GM12865 (cell line): Measurements from ENCODE around the gene CASZ1.

Source experiments
- DNase-seq: peaks from one replicate; pipeline ENCODE4 v3.0.0; 2010; ENCODE audit warnings: low read depth
- H3K4me3 ChIP-seq: 2 replicates; pipeline ENCODE4 v1.5.1; 2011; ENCODE audit warnings: mild to moderate bottlenecking, low read depth, low read length, control low read depth
- CTCF ChIP-seq: IDR thresholded peaks from 2 replicates; pipeline ENCODE4 v1.5.1; 2011; ENCODE audit warnings: low read length, control low read depth, low read depth, inconsistent platforms; ENCODE audit not compliant: insufficient read depth; ENCODE audit errors: missing control alignments

CASZ1 gene

GRCh38 chr1:10836726-10837125 is 40.3 kb upstream of the CASZ1 start:
- no peak for DNase-seq
- no peak overlapping the region for H3K4me3 ChIP-seq
- no peak for TF ChIP-seq CTCF

GRCh38 chr1:10835822-10836421 is 39.5 kb upstream of the CASZ1 start:
- DNase-seq: no peak
- no peak overlapping the region for H3K4me3 ChIP-seq
- no peak for TF ChIP-seq CTCF

- no peak for TF ChIP-seq CTCF
- no peak overlapping the region for H3K4me3 ChIP-seq
These were observed 39.0 kb upstream of the CASZ1 start for GRCh38 chr1:10835421-10835820.

GRCh38 chr1:10834770-10835412 is 38.4 kb upstream of the CASZ1 start:
- no peak for DNase-seq
- no peak overlapping the region for H3K4me3 ChIP-seq
- TF ChIP-seq CTCF: no peak

More at GRCh38 chr1:10835421-10835820, 39.0 kb upstream of the CASZ1 start:
- DNase-seq: no peak

- no peak for TF ChIP-seq CTCF
- H3K4me3 ChIP-seq: no peak overlapping the region
These were observed 37.4 kb upstream of the CASZ1 start for GRCh38 chr1:10833630-10834557.

GRCh38 chr1:10832703-10833102 is 36.3 kb upstream of the CASZ1 start:
- no peak overlapping the region for H3K4me3 ChIP-seq
- no peak for TF ChIP-seq CTCF
- DNase-seq: no peak

More at GRCh38 chr1:10833630-10834557, 37.4 kb upstream of the CASZ1 start:
- no peak for DNase-seq
